ENCODE data around the gene FES.

Gene FES

DNA sequence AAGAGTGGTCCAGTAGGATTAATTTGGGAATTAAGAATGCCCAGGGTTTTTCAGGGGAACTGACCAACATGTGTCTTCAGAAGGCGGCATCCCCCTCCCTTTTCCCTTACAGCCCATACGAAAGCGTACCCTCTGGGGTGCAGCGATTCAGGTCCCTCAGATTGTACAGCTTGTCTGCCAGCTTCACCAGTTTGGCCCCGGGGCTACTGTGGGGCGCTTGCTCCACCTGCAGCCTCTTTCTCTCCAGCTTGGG lies 47.2 kb downstream of the FES start:
- no peak for DNase-seq (ENCODE audit: low read depth)

- DNase-seq (ENCODE audit: low read depth): peak; percentile 79
These were observed 47.7 kb downstream of the FES start, which contains the start of gene HDDC3 for GRCh38 chr15:90931828-90932659. TSS of gene HDDC3 (minus strand) at chr15:90932549. CDS start at chr15:90932540, 9 bp downstream.

DNA sequence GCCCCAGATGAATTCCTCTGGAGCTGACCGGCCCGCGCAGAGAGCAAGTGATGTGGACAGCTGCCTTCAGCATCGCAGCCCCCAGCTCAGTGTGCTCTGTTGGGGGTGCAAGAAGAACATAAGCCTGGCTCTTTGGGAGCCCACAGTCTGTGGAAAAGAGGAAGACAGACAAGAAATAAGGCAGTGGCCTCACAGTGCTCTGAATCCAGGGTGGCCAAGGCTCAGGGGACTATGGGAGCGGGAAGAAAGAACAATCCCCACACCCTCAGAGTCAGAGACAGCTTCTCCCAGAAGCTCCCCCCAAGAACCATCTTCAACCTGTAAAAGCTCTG lies 48.3 kb downstream of the FES start:
- no peak for DNase-seq (ENCODE audit: low read depth)

- DNase-seq (ENCODE audit: low read depth): no peak
These were observed 49.0 kb downstream of the FES start for GRCh38 chr15:90933301-90933700.

DNA sequence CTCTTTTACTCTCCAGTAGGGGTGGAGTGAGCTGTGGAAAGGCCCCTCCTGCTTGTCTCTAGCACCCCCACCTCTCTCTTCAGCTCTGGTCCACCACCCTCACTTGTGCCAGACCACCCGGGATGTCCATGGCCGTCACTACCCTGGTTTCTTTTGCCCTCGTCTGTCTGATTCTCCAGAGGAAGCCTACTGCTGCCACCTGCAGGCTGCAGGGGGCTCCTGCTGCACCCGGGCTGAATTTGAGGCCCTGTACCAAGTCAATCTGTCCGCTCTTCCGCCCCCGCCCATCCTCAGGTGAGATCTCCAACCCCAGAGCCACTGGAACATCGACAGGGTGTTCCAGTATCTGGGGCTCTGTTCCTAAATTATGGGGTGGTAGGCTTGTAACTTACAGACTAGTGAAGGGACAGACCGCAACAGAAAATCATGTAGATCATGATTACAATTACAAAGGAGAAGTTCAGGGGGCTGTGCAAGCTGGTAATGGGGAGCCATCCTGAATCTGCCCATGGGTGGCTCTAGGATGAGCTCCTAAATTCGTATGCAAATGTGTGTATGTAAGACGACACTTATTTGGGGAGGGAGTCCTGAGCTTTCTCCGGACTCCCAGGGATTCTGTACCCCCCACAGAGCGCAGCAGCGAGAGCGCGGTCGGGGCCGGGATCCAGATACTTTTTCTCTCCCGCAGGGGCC lies 50.1 kb downstream of the FES start:
- peak; percentile 72 for DNase-seq (ENCODE audit: low read depth)

DNA sequence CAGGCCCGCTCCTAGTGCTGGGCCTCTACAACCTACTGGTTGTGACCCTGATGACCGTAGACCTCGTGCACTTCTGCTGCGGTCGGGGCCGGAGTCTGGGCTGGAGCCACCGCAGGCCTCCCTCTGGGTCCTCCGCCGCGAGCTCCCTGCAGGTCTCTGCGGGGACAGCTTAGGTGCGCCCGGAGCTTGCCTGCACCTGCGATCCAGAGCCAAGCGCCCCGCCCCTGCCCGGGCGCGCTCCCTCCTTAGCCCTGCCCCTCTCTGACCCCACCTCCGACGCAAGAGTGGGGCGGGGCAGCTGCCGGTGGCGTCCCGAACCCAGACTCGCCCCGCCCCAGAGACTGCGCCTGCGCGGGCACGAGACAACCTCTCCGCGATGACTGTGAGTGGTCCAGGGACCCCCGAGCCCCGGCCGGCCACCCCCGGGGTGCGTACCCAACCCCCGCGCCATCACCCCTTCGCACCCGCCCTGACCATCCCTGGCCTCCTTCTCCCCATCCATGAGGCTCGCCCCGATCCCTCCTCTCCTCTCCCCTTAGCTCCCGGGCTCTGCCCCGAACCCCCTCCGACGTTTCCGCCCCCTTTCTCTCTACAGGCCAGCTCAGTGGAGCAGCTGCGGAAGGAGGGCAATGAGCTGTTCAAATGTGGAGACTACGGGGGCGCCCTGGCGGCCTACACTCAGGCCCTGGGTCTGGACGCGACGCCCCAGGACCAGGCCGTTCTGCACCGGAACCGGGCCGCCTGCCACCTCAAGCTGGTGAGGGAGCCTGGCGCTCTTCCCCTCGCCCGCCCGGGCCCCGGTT lies 50.8 kb downstream of the FES start, which contains the start of gene UNC45A:
UNC45A (plus strand) TSS at position 337 of the 803 bp plus-strand sequence; CDS start at position 377, 40 bp downstream.
- DNase-seq (ENCODE audit: low read depth): peak; percentile 73

- no peak for DNase-seq (ENCODE audit: low read depth)
These were observed 52.5 kb downstream of the FES start for GRCh38 chr15:90936823-90937222.

- DNase-seq (ENCODE audit: low read depth): no peak
These were observed 54.0 kb downstream of the FES start for GRCh38 chr15:90938261-90938660.

DNA sequence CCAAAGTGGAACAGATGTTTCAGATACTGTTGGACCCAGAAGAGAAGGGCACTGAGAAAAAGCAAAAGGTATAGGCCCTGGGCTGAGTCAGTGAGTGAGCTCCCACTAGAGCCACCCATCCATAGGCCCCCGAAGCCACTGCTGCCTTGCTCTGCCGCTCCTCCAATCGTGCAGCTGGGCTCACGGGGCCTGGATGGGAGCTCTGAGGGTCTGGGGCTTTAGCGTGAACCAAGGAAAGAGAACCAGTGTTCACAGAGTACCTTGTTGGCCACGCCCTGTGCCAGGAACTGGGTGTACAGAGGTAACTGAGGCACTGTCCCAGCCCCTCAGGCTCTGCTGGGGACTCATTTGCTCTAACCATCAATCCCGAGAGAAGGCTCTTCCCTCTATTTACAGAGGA lies 55.5 kb downstream of the FES start:
- no peak for DNase-seq (ENCODE audit: low read depth)

GRCh38 chr15:90941038-90941437 lies 56.7 kb downstream of the FES start:
- no peak for DNase-seq (ENCODE audit: low read depth)

DNA sequence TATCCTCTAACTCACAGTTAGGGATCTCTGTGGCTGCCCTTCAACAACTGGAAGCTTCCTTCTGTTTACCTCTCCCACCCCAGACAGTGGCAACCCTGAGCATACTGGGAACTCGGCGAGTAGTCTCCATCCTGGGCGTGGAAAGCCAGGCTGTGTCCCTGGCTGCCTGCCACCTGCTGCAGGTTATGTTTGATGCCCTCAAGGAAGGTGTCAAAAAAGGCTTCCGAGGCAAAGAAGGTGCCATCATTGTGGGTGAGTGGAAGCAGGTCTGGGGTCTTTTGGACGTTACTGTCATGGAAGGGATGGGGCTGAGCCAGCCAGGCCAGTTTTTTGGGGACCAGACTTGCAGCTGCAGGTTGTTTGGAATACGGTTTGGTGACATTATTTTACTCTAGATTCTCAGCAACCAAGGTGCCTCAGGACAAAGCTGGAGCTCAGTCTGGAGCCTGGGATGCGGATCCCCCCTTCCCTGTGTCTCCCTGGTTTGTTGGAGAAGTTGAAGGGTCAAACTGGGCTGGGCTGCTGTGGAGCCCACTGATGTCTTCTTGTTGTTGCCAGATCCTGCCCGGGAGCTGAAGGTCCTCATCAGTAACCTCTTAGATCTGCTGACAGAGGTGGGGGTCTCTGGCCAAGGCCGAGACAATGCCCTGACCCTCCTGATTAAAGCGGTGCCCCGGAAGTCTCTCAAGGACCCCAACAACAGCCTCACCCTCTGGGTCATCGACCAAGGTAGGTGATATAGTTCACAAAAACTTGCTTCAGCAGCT lies 58.2 kb downstream of the FES start:
- no peak for DNase-seq (ENCODE audit: low read depth)

- DNase-seq (ENCODE audit: low read depth): no peak
These were observed 60.8 kb downstream of the FES start for GRCh38 chr15:90945091-90945490.

Data from fibroblast of gingiva (primary cell).